LNCAP (cell line): ENCODE measurements around the gene RHOBTB1.

Experiments used
- CTCF ChIP-seq: fragments of 450-650 bp; IDR thresholded peaks from 2 replicates; pipeline ENCODE4 v1.5.1; 2017; ENCODE audit warnings: mild to moderate bottlenecking

Gene RHOBTB1

GRCh38 chr10:60820093-60820754, 123.8 kb downstream of the RHOBTB1 start:
- no peak for TF ChIP-seq CTCF
